ENCODE measurements around the gene FDXACB1. TPM values are rescaled to one million over a fixed set of nuclear protein-coding genes. Genes with fewer than 3 reads are reported as not detected.

The FDXACB1 gene
- total and polyA plus RNA-seq, 9 of the 15 experiments (the other 6 are each of a cell fraction or from before 2014, with no cell fraction given) = 3.2 to 7.5 (median 5.3) TPM

DNA sequence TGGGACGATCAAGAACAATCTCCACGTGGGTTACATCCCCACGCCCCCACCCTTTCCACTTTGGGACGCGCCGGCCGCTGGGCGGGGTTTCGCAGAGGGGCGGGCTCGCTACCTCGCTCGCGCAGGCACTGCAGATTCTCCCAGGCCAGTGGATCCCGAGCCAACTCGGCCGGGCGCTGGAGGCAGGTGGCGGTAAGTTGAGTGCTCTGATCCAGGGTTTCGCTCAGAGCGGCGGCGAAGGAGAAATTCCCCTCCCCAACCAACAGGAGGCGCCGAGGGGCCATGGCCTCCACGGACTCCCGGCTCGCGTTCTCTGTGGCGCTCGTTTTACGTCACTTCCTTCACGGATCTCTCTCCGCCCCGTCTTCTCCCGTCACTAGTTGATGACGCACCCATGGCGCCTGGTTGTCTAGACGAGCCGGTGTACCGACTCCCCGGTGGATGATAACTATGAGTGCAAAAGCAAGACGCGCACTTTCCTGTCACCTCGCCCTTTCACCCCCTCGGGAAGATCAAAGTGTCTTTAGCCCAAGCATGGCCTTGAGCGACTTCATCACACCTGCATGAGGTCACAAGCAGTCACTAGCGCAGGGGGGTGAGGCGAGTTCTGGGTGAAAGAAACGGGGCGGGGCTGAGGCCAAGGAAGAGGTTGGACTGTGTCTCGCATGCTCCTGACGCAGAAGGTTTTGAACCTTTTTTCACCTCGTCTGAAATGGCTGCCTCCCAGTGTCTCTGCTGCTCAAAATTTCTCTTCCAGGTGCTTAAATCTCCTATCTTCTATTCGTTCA lies at the start of gene FDXACB1, which contains the start of gene CFAP68 (continued):
- TF ChIP-seq, protein P1, sequence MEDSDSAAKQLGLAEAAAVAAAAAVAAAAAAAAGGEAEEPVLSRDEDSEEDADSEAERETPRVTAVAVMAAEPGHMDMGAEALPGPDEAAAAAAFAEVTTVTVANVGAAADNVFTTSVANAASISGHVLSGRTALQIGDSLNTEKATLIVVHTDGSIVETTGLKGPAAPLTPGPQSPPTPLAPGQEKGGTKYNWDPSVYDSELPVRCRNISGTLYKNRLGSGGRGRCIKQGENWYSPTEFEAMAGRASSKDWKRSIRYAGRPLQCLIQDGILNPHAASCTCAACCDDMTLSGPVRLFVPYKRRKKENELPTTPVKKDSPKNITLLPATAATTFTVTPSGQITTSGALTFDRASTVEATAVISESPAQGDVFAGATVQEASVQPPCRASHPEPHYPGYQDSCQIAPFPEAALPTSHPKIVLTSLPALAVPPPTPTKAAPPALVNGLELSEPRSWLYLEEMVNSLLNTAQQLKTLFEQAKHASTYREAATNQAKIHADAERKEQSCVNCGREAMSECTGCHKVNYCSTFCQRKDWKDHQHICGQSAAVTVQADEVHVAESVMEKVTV (CRISPR knock-in tag; IDR thresholded peaks at IDR 0.05) = peak; percentile 82
- TF ChIP-seq, protein P2, sequence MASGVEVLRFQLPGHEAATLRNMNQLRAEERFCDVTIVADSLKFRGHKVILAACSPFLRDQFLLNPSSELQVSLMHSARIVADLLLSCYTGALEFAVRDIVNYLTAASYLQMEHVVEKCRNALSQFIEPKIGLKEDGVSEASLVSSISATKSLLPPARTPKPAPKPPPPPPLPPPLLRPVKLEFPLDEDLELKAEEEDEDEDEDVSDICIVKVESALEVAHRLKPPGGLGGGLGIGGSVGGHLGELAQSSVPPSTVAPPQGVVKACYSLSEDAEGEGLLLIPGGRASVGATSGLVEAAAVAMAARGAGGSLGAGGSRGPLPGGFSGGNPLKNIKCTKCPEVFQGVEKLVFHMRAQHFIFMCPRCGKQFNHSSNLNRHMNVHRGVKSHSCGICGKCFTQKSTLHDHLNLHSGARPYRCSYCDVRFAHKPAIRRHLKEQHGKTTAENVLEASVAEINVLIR (CRISPR knock-in tag; IDR thresholded peaks at IDR 0.05) = peak; percentile 98
- peak; percentile 79 for TF ChIP-seq TBP (optimal IDR thresholded peaks at IDR 0.05; ENCODE audit: low read depth, low read length)
- no peak for TF ChIP-seq ZNF445 (CRISPR knock-in tag; IDR thresholded peaks at IDR 0.05; ENCODE audit: low read depth)
- TF ChIP-seq CBX2 (IDR thresholded peaks at IDR 0.05; ENCODE audit: insufficient read depth, low read length, poor library complexity, severe bottlenecking) = no peak
- TF ChIP-seq, protein P3, sequence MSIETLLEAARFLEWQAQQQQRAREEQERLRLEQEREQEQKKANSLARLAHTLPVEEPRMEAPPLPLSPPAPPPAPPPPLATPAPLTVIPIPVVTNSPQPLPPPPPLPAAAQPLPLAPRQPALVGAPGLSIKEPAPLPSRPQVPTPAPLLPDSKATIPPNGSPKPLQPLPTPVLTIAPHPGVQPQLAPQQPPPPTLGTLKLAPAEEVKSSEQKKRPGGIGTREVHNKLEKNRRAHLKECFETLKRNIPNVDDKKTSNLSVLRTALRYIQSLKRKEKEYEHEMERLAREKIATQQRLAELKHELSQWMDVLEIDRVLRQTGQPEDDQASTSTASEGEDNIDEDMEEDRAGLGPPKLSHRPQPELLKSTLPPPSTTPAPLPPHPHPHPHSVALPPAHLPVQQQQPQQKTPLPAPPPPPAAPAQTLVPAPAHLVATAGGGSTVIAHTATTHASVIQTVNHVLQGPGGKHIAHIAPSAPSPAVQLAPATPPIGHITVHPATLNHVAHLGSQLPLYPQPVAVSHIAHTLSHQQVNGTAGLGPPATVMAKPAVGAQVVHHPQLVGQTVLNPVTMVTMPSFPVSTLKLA (conservative IDR thresholded peaks at IDR 0.05) = peak; percentile 86 to 94
- TF ChIP-seq ESRRA (IDR thresholded peaks at IDR 0.05; ENCODE audit: borderline replicate concordance, low read depth) = peak; percentile 87
- peak; percentile 40 for TF ChIP-seq HNRNPLL (IDR thresholded peaks at IDR 0.05; ENCODE audit: low read depth, low read length, poor library complexity, severe bottlenecking)

Data from K562 (cell line).